Liver (tissue), 9 donors: ENCODE results near the gene ABHD2. TPM values are rescaled to one million over a fixed set of nuclear protein-coding genes. Genes with fewer than 3 reads are reported as not detected.

Experiments used
- DNase-seq: peaks from one replicate; pipeline ENCODE4 v3.0.0-alpha.2; 2017; ENCODE audit warnings: low spot score
- H3K27ac ChIP-seq, 2 donors: one replicate each; pipeline ENCODE4 v1.7.0; 2013; ENCODE audit warnings: inconsistent platforms in 2 of 2, low read length in 2 of 2, control low read depth in 1 of 2, low read depth in 1 of 2, mild to moderate bottlenecking in 1 of 2
- H3K27me3 ChIP-seq, 4 donors: one replicate each; pipeline versions ENCODE4 v1.6.1 to v1.7.0; 2013; ENCODE audit warnings: low read length in 3 of 4, inconsistent platforms in 1 of 4, mild to moderate bottlenecking in 1 of 4, moderate library complexity in 1 of 4; ENCODE audit not compliant: control insufficient read depth in 4 of 4, insufficient read depth in 4 of 4
- H3K36me3 ChIP-seq, 4 donors: one replicate each; pipeline versions ENCODE4 v1.6.1 to v1.7.0; 2013; ENCODE audit warnings: low read length in 3 of 4, mild to moderate bottlenecking in 3 of 4, low read depth in 1 of 4, moderate library complexity in 1 of 4; ENCODE audit not compliant: control insufficient read depth in 4 of 4, insufficient read depth in 3 of 4
- H3K4me1 ChIP-seq, 4 donors: one replicate each; pipeline versions ENCODE4 v1.6.1 to v1.7.0; 2013; ENCODE audit warnings: low read length in 3 of 4, mild to moderate bottlenecking in 3 of 4, moderate library complexity in 1 of 4; ENCODE audit not compliant: control insufficient read depth in 4 of 4, insufficient read depth in 4 of 4
- H3K4me3 ChIP-seq, 3 donors: one replicate each; pipeline versions ENCODE4 v1.6.1 to v1.7.0; 2013; ENCODE audit warnings: low read length in 3 of 3, control low read depth in 1 of 3, low read depth in 1 of 3, mild to moderate bottlenecking in 1 of 3
- H3K9ac ChIP-seq, 2 donors: one replicate each; pipeline ENCODE4 v1.7.0; 2013; ENCODE audit warnings: low read length in 2 of 2, mild to moderate bottlenecking in 2 of 2, moderate library complexity in 2 of 2, control low read depth in 1 of 2, low read depth in 1 of 2
- H3K9me3 ChIP-seq, 4 donors: one replicate each; pipeline versions ENCODE4 v1.6.1 to v1.7.0; 2013; ENCODE audit warnings: low read length in 3 of 4; ENCODE audit not compliant: control insufficient read depth in 4 of 4
- EGR1 ChIP-seq, 2 donors: IDR thresholded peaks; 2 replicates each; pipeline ENCODE4 v1.6.1; 2016 to 2018; ENCODE audit warnings: antibody characterized with exemption in 2 of 2, low read depth in 2 of 2
- FOXA1 ChIP-seq: IDR thresholded peaks from 2 replicates; pipeline ENCODE4 v1.6.1; 2016; ENCODE audit warnings: antibody characterized with exemption
- FOXA2 ChIP-seq: IDR thresholded peaks from 2 replicates; pipeline ENCODE4 v1.6.1; 2016; ENCODE audit warnings: antibody characterized with exemption
- HNF4A ChIP-seq, 2 donors: conservative IDR thresholded peaks; 2 replicates each; pipeline ENCODE4 v1.6.1; 2016; ENCODE audit warnings: antibody characterized with exemption in 2 of 2, mild to moderate bottlenecking in 2 of 2
- HNF4G ChIP-seq: IDR thresholded peaks from 2 replicates; pipeline ENCODE4 v1.6.1; 2016; ENCODE audit warnings: antibody characterized with exemption
- JUND ChIP-seq, 2 donors: IDR thresholded peaks; 2 replicates each; pipeline ENCODE4 v1.6.1; 2016; ENCODE audit warnings: antibody characterized with exemption in 2 of 2
- NR2F2 ChIP-seq: IDR thresholded peaks from 2 replicates; pipeline ENCODE4 v1.6.1; 2016; ENCODE audit warnings: antibody characterized with exemption
- RAD21 ChIP-seq, 2 donors: IDR thresholded peaks; 2 replicates each; pipeline ENCODE4 v1.6.1; 2016; ENCODE audit warnings: antibody characterized with exemption in 2 of 2, mild to moderate bottlenecking in 2 of 2
- REST ChIP-seq: IDR thresholded peaks from 2 replicates; pipeline ENCODE4 v1.6.1; 2016; ENCODE audit warnings: antibody characterized with exemption, mild to moderate bottlenecking
- RXRA ChIP-seq, 2 donors: IDR thresholded peaks; 2 replicates each; pipeline ENCODE4 v1.6.1; 2017 to 2018; ENCODE audit warnings: antibody characterized with exemption in 2 of 2, mild to moderate bottlenecking in 1 of 2
- SP1 ChIP-seq: IDR thresholded peaks from 2 replicates; pipeline ENCODE4 v1.6.1; 2018; ENCODE audit warnings: antibody characterized with exemption, mild to moderate bottlenecking
- TAF1 ChIP-seq: conservative IDR thresholded peaks from 2 replicates; pipeline ENCODE4 v1.6.1; 2016; ENCODE audit warnings: antibody characterized with exemption, mild to moderate bottlenecking
- YY1 ChIP-seq: IDR thresholded peaks from 2 replicates; pipeline ENCODE4 v1.6.1; 2016; ENCODE audit warnings: antibody characterized with exemption, mild to moderate bottlenecking
- WGBS: extraction: QIAGEN DNeasy Blood & Tissue Kit; methylation state at CpG from one replicate; pipeline ENCODE4 v1.1.7; 2013; 5-methylcytosine and 5-hydroxymethylcytosine counted together
- polyA plus RNA-seq, 2 donors: library from polyadenylated mRNA; stranded (reverse) in 1 of 2; unstranded in 1 of 2; fragments of 200-250 nt in 1 of 2; fragments of >200 nt in 1 of 2; fragmentation: Nextera tagmentation in 1 of 2; extraction: Ambion mirVana in 1 of 2; gene quantifications; one replicate each; pipeline versions ENCODE4 v1.2.1 to v1.2.3, GENCODE V29; 2013 to 2015
- total RNA-seq, 2 donors: library from RNA; depleted of rRNA; stranded (reverse); fragments of >200 nt; gene quantifications; one replicate each; pipeline ENCODE4 v1.2.3, GENCODE V29; 2014
- TF ChIP-seq, protein P1 (sequence below): fragments of 150-350 bp; IDR thresholded peaks from 2 replicates; pipeline ENCODE4 v1.5.1; 2017; ENCODE audit warnings: improper control_type of control experiment, low read depth, low read length; ENCODE audit not compliant: missing input control
- TF ChIP-seq, protein P2 (sequence below): IDR thresholded peaks from 2 replicates; pipeline ENCODE4 v1.6.1; 2016; ENCODE audit warnings: antibody characterized with exemption
- donor health status: healthy.
- donor health status: healthy.
- donor health status: healthy.
- donor health status: healthy.
- donor health status: healthy.

ABHD2 gene
- total and polyA plus RNA-seq, 4 donors, result 34.6 to 663 (median 65.1) TPM

- H3K9me3 ChIP-seq, result no peaks in the 10 kb centered on the region
- H3K4me1 ChIP-seq, result no peaks in the 10 kb centered on the region
- WGBS, result 84% methylated on average over 6 of the region's 6 CpGs
- no peaks in the 10 kb centered on the region for H3K36me3 ChIP-seq
- H3K4me3 ChIP-seq, result no peak overlapping the region
- no peak overlapping the region for H3K27ac ChIP-seq
- H3K9ac ChIP-seq, result no peak overlapping the region
- TF ChIP-seq FOXA1 (no peak), SP1 (no peak), RAD21 (IDR thresholded peaks at IDR 0.05) (no peak), RXRA (IDR thresholded peaks at IDR 0.05) (no peak), HNF4A (conservative IDR thresholded peaks at IDR 0.05) (no peak), FOXA2 (no peak)
- H3K27me3 ChIP-seq, result no peaks in the 10 kb centered on the region
- DNase-seq, result no peak
Measured at GRCh38 chr15:89217686-89218376, 129.6 kb downstream of the ABHD2 start.

GRCh38 chr15:89218531-89218930, 130.3 kb downstream of the ABHD2 start:
- H3K4me1 ChIP-seq, result no peaks in the 10 kb centered on the region
- WGBS, result 91% methylated on average over 8 of the region's 8 CpGs
- H3K4me3 ChIP-seq, result no peak overlapping the region
- no peak overlapping the region for H3K27ac ChIP-seq
- H3K27me3 ChIP-seq, result no peaks in the 10 kb centered on the region
- TF ChIP-seq FOXA1, result no peak
- no peak for TF ChIP-seq TAF1
- no peak for TF ChIP-seq YY1
- no peak for TF ChIP-seq HNF4A (conservative IDR thresholded peaks at IDR 0.05)
- no peak for TF ChIP-seq SP1
- no peak for TF ChIP-seq HNF4G
- TF ChIP-seq NR2F2, result no peak
- no peak for TF ChIP-seq EGR1 (IDR thresholded peaks at IDR 0.05; ENCODE audit: low read depth in 2 of 2)
- no peak for TF ChIP-seq JUND (IDR thresholded peaks at IDR 0.05)
- TF ChIP-seq, protein P1, sequence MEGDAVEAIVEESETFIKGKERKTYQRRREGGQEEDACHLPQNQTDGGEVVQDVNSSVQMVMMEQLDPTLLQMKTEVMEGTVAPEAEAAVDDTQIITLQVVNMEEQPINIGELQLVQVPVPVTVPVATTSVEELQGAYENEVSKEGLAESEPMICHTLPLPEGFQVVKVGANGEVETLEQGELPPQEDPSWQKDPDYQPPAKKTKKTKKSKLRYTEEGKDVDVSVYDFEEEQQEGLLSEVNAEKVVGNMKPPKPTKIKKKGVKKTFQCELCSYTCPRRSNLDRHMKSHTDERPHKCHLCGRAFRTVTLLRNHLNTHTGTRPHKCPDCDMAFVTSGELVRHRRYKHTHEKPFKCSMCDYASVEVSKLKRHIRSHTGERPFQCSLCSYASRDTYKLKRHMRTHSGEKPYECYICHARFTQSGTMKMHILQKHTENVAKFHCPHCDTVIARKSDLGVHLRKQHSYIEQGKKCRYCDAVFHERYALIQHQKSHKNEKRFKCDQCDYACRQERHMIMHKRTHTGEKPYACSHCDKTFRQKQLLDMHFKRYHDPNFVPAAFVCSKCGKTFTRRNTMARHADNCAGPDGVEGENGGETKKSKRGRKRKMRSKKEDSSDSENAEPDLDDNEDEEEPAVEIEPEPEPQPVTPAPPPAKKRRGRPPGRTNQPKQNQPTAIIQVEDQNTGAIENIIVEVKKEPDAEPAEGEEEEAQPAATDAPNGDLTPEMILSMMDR, result no peak
- TF ChIP-seq REST, result no peak
- TF ChIP-seq, protein P2, sequence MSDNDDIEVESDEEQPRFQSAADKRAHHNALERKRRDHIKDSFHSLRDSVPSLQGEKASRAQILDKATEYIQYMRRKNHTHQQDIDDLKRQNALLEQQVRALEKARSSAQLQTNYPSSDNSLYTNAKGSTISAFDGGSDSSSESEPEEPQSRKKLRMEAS, result no peak
- H3K9me3 ChIP-seq, result no peaks in the 10 kb centered on the region
- no peak overlapping the region for H3K9ac ChIP-seq
- no peak for DNase-seq
- no peaks in the 10 kb centered on the region for H3K36me3 ChIP-seq
